GM10248 (cell line): ENCODE data around the gene IMPG2.

Source experiments
- CTCF ChIA-PET: fragments of 300-600 bp; sonication (Branson Sonifier 250); formaldehyde crosslinking; extraction: SDS; loops from one replicate; lab custom pipeline; 2021; ENCODE audit warnings: antibody characterized with exemption; lab: Yijun Ruan, JAX
- POLR2A ChIA-PET: fragments of 350-650 bp; sonication (Branson Sonifier 250); formaldehyde crosslinking; extraction: SDS; loops from one replicate; lab custom pipeline; 2020; ENCODE audit warnings: antibody characterized with exemption; lab: Yijun Ruan, JAX
- DNase-seq: peaks from one replicate; pipeline ENCODE4 v3.0.0; 2012; ENCODE audit errors: extremely low spot score
- CTCF ChIP-seq: IDR thresholded peaks from 2 replicates; pipeline ENCODE4 v1.5.1; 2012; ENCODE audit warnings: mild to moderate bottlenecking, low read depth; ENCODE audit errors: extremely low read depth, missing control alignments, control extremely low read depth

IMPG2 gene

GRCh38 chr3:101279765-101280385 is 40.5 kb downstream of the IMPG2 start:
- ChIA-PET POLR2A (no interaction called here), CTCF (interaction anchor here (0.8 kb wide), 1 partner anchor 11 kb away, joined by 3 read pairs; no protein-coding TSS in a partner anchor)
- no peak for TF ChIP-seq CTCF

DNA sequence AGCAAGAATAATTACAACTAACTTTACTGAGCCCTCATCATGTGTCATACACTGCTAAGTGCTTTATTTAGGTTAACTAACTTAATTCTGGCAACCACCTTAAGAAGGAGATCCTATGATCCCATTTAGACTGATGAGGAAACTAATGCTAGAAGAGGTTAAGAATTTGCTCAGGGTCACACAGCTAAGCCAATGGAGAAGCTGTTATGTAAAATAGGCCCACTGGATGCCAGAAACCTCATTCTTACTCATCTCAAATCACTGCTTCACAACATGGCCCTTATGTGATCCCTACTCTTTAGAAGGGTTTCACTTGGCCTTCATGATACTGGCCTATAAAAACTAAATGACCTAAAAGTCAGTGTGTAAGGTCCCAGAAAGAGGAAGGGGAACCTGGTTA is 41.2 kb downstream of the IMPG2 start:
- POLR2A ChIA-PET, result no interaction called here
- CTCF ChIA-PET, result interaction anchor here (1.3 kb wide), 1 partner anchor 40 kb away, joined by 3 read pairs; no protein-coding TSS in a partner anchor
- DNase-seq, result no peak
- no peak for TF ChIP-seq CTCF

More at GRCh38 chr3:101279765-101280385, 40.5 kb downstream of the IMPG2 start:
- DNase-seq, result no peak

DNA sequence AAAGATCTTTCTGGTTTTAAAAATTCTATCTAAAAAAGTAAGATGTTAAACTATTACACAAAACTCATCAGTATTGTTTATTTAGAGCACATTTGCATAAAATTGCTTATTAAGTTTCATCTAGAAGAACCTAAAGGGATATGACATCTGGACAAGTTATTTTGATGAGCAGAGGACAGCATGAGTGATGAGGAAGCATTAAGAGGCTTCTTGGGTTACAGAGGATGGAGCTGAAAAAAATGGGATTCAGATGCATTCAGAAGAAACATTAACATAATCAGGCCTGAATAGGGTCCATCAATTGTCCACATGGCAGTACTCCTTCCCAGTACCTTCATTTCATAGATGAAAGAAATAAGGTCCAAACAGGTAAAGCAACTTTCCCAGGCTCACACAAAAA is 41.6 kb downstream of the IMPG2 start:
- TF ChIP-seq CTCF, result no peak
- POLR2A ChIA-PET, result no interaction called here
- no peak for DNase-seq
- CTCF ChIA-PET, result interaction anchor here (0.6 to 1.3 kb wide), 2 partner anchors 39 to 42 kb away, joined by 3 read pairs; partner anchors contain the start of gene IMPG2

- POLR2A ChIA-PET, result no interaction called here
- no peak for TF ChIP-seq CTCF
- DNase-seq, result no peak
- CTCF ChIA-PET, result no interaction called here
Observed at GRCh38 chr3:101273608-101274007, 46.8 kb downstream of the IMPG2 start.

GRCh38 chr3:101273156-101273555 is 47.2 kb downstream of the IMPG2 start:
- no peak for TF ChIP-seq CTCF
- DNase-seq, result no peak
- POLR2A ChIA-PET, result no interaction called here
- CTCF ChIA-PET, result no interaction called here

- CTCF ChIA-PET, result no interaction called here
- POLR2A ChIA-PET, result no interaction called here
- no peak for DNase-seq
- TF ChIP-seq CTCF, result no peak
Observed at GRCh38 chr3:101271728-101272127, 48.6 kb downstream of the IMPG2 start.
